Measurements from ENCODE around the gene MAD1L1. TPM values are rescaled to one million over a fixed set of nuclear protein-coding genes. Genes with fewer than 3 reads are reported as not detected.

The MAD1L1 gene
- total and polyA plus RNA-seq, 2 of the 4 experiments (the other 2 are of a cell fraction): 29.0 to 40.9 TPM

- H3K27ac ChIP-seq (ENCODE audit: insufficient read depth, low read length): no peak overlapping the region
- no peak overlapping the region for H4K8ac ChIP-seq (ENCODE audit: low read depth in 2 of 2, low read length in 2 of 2)
- H3K36me3 ChIP-seq (ENCODE audit: control insufficient read depth, insufficient read depth, low read length): no peaks in the 10 kb centered on the region
- BruUV-seq (replicated peaks): no TSS peak
- H2BK5ac ChIP-seq (ENCODE audit: low read depth, low read length, poor library complexity, severe bottlenecking): no peak overlapping the region
- no peak overlapping the region for H3K56ac ChIP-seq (ENCODE audit: extremely low read depth, insufficient read depth, low read length)
- no peaks in the 10 kb centered on the region for H3K79me1 ChIP-seq (ENCODE audit: low read depth in 1 of 2, low read length in 2 of 2)
- CTCF ChIA-PET: no interaction called here
- POLR2A ChIA-PET (ENCODE audit: unreplicated experiment): no interaction called here
- no peaks in the 10 kb centered on the region; the same call in 1 of the 2 replicates for H4K20me1 ChIP-seq (ENCODE audit: insufficient read depth, low read length)
- H2BK20ac ChIP-seq (ENCODE audit: low read depth, low read length): no peak overlapping the region
- H3K23ac ChIP-seq (ENCODE audit: low read depth, low read length): no peak overlapping the region
- H2AK5ac ChIP-seq (ENCODE audit: low read depth, low read length): no peak overlapping the region
- DNase-seq: no peak
- no peak for ATAC-seq (ENCODE audit: low read depth)
- H3K4me1 ChIP-seq (ENCODE audit: control insufficient read depth, insufficient read depth, low read length): no peaks in the 10 kb centered on the region
- H3K4me2 ChIP-seq (ENCODE audit: low read depth, low read length): no peak overlapping the region
- in situ Hi-C loops (cut with MboI; ENCODE audit: low sequenced_read_pairs): no loop called here
- no peak overlapping the region for H4K5ac ChIP-seq (ENCODE audit: low read depth, low read length)
- peaks cover 11% of the 10 kb centered on the region for H3K9me3 ChIP-seq (ENCODE audit: control insufficient read depth, insufficient read depth, low read length)
- no peak overlapping the region for H2BK120ac ChIP-seq (ENCODE audit: low read depth, low read length)
- H2BK15ac ChIP-seq (ENCODE audit: low read depth, low read length): no peak overlapping the region
- no peaks in the 10 kb centered on the region for H3K9me1 ChIP-seq (ENCODE audit: insufficient read depth, low read length)
- intact Hi-C loops (cut with micrococcal nuclease): no loop called here
- no peak overlapping the region for H3K18ac ChIP-seq (ENCODE audit: low read depth, low read length)
- H3K27me3 ChIP-seq (ENCODE audit: control insufficient read depth, insufficient read depth, low read length): peaks cover 3% of the 10 kb centered on the region; the same call in 1 of the 2 replicates
- dilution Hi-C loops (cut with HindIII; ENCODE audit: low sequenced_read_pairs, unreplicated experiment): no loop called here
- no peak overlapping the region for H3K4ac ChIP-seq (ENCODE audit: low read depth, low read length)
- H3K14ac ChIP-seq (replicated peaks; ENCODE audit: low read depth, low read length): no peak overlapping the region
- no peak overlapping the region for H2AFZ ChIP-seq (replicated peaks; ENCODE audit: low read length, poor library complexity)
- WGBS, 2 experiments (ENCODE audit: extremely low coverage in 2 of 2, insufficient read length in 1 of 2): no CpG with 5 or more reads among the region's 3 CpGs
- no peak overlapping the region for H3K9ac ChIP-seq (ENCODE audit: low read depth, low read length)
- H2AK9ac ChIP-seq (replicated peaks; ENCODE audit: low read depth, low read length, poor library complexity): no peak overlapping the region
- TF ChIP-seq MAFK (IDR thresholded peaks at IDR 0.05; ENCODE audit: low read depth, low read length) (no peak), RFX5 (IDR thresholded peaks at IDR 0.05; ENCODE audit: low read depth, low read length) (no peak), NFE2L2 (IDR thresholded peaks at IDR 0.05; ENCODE audit: low read depth, low read length) (no peak), ELK1 (IDR thresholded peaks at IDR 0.05; ENCODE audit: borderline replicate concordance, low read depth, low read length) (no peak), RCOR1 (IDR thresholded peaks at IDR 0.05; ENCODE audit: insufficient replicate concordance, low read length) (no peak)
- no peak overlapping the region for H4K91ac ChIP-seq (ENCODE audit: insufficient read depth, low read depth, low read length)
- H3K4me3 ChIP-seq (ENCODE audit: insufficient read depth, low read depth, low read length): no peak overlapping the region
These were observed 434.6 kb downstream of the MAD1L1 start for GRCh38 chr7:1798191-1798590.
